ENCODE results near the gene ZIC2. TPM values are rescaled to one million over a fixed set of nuclear protein-coding genes. Genes with fewer than 3 reads are reported as not detected.

Gene ZIC2
- polyA plus RNA-seq, 1 donor from 2014 or later, result 10.6 TPM

DNA sequence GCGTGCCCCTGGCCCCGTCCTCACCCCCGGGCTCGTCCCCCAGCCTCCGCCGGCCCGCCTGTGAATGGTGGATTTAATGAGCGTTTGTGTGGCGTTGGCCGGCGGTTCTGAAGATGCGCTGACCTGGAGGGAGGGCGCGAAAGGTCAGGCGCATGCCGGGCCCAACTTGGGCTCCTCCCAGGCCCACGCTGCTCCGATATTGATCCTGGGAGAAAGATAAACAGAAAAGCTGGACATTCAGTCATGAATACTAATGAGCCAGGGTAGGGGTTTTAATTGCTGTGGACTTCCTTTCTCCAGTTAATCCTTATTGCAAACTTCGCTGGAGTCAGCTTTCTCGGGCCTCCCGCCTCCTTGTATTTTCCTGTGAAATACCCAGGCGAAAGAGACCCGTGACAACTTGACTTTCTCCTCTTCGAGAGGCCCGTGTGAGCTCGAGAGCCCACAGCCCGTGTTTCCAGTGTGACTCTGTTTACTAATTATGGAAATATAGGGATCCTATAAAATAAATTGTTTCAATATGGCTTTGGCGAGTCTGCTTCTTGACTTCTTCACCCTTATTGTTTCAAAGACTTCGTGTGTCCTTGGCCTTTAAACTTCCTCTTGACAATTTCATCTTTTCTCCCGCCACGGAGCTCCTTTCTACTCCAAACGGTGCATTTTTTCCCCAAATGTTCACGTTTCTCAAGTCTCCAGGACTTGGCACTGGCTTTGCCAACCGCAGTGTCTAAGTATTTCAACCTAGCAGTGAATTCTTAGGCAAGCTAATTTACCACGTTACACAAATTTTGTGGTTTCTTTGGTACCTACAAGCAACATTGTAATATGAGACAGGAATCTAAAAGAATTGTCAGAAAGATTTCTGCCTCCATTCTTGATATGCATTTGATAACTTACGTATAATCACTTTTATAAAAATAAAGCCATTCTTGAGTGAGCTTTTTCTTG is 10.5 kb downstream of the ZIC2 start:
- Histone ChIP-seq H3K79me2 (replicated peaks; ENCODE audit: insufficient read depth, low read length) (peaks cover 55% of the 10 kb centered on the region), H3K9me2 (ENCODE audit: insufficient read depth, low read length) (no peaks in the 10 kb centered on the region), H3K27me3 (ENCODE audit: insufficient read depth, low read depth, low read length) (peaks cover 98% of the 10 kb centered on the region), H3K9me3 (ENCODE audit: low read length) (no peaks in the 10 kb centered on the region), H2AFZ (ENCODE audit: low read depth, low read length) (no peak overlapping the region), H3K36me3 (ENCODE audit: insufficient read depth, low read length) (no peaks in the 10 kb centered on the region), H4K20me1 (ENCODE audit: insufficient read depth) (no peaks in the 10 kb centered on the region), H3K27ac (ENCODE audit: low read length) (no peak overlapping the region), H3K4me2 (ENCODE audit: low read length) (no peak overlapping the region), H3K9ac (ENCODE audit: low read length) (no peak overlapping the region), H3K4me3 (ENCODE audit: low read length) (no peak overlapping the region), H3F3A (ENCODE audit: insufficient read depth, low read length, poor library complexity, severe bottlenecking) (no peaks in the 10 kb centered on the region)
- TF ChIP-seq POLR2AphosphoS5 (IDR thresholded peaks at IDR 0.05) (peak; percentile 41), SMC3 (conservative IDR thresholded peaks at IDR 0.05; ENCODE audit: poor library complexity) (no peak)

DNA sequence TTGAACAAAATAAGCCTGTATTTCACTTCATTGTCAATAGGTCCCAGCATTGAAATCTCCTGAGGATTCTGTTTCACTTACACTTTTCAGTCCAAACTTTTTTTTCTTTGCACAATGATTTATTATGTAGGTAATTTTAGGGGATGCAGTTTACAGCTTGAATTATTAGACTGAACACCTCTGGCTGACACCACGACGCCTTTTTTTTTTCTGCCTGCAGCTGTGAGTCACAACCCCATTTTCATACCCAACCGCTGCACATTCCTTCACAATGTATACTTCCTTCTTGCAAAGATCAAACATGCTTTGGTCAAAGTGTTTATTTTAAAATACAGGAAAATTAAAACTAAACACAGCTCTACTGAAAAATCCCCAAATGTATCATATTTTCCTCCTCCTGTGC is 11.4 kb downstream of the ZIC2 start:
- Histone ChIP-seq H3K4me2 (ENCODE audit: low read length) (no peak overlapping the region), H3K27me3 (ENCODE audit: insufficient read depth, low read depth, low read length) (peaks cover 99% of the 10 kb centered on the region), H3K79me2 (replicated peaks; ENCODE audit: insufficient read depth, low read length) (peaks cover 47% of the 10 kb centered on the region), H3K36me3 (ENCODE audit: insufficient read depth, low read length) (no peaks in the 10 kb centered on the region), H3F3A (ENCODE audit: insufficient read depth, low read length, poor library complexity, severe bottlenecking) (no peaks in the 10 kb centered on the region), H3K27ac (ENCODE audit: low read length) (no peak overlapping the region), H3K4me3 (ENCODE audit: low read length) (no peak overlapping the region), H3K9me2 (ENCODE audit: insufficient read depth, low read length) (no peaks in the 10 kb centered on the region), H3K9me3 (ENCODE audit: low read length) (no peaks in the 10 kb centered on the region), H2AFZ (ENCODE audit: low read depth, low read length) (no peak overlapping the region), H4K20me1 (ENCODE audit: insufficient read depth) (no peaks in the 10 kb centered on the region), H3K9ac (ENCODE audit: low read length) (no peak overlapping the region)
- TF ChIP-seq, protein P1, sequence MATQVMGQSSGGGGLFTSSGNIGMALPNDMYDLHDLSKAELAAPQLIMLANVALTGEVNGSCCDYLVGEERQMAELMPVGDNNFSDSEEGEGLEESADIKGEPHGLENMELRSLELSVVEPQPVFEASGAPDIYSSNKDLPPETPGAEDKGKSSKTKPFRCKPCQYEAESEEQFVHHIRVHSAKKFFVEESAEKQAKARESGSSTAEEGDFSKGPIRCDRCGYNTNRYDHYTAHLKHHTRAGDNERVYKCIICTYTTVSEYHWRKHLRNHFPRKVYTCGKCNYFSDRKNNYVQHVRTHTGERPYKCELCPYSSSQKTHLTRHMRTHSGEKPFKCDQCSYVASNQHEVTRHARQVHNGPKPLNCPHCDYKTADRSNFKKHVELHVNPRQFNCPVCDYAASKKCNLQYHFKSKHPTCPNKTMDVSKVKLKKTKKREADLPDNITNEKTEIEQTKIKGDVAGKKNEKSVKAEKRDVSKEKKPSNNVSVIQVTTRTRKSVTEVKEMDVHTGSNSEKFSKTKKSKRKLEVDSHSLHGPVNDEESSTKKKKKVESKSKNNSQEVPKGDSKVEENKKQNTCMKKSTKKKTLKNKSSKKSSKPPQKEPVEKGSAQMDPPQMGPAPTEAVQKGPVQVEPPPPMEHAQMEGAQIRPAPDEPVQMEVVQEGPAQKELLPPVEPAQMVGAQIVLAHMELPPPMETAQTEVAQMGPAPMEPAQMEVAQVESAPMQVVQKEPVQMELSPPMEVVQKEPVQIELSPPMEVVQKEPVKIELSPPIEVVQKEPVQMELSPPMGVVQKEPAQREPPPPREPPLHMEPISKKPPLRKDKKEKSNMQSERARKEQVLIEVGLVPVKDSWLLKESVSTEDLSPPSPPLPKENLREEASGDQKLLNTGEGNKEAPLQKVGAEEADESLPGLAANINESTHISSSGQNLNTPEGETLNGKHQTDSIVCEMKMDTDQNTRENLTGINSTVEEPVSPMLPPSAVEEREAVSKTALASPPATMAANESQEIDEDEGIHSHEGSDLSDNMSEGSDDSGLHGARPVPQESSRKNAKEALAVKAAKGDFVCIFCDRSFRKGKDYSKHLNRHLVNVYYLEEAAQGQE (IDR thresholded peaks at IDR 0.05; ENCODE audit: borderline replicate concordance), result no peak
- TF ChIP-seq EZH2 (IDR thresholded peaks at IDR 0.05; ENCODE audit: borderline replicate concordance, insufficient read depth, low read length, poor library complexity, severe bottlenecking) (no peak), POLR2AphosphoS5 (IDR thresholded peaks at IDR 0.05) (no peak), RAD21 (conservative IDR thresholded peaks at IDR 0.05) (no peak), MXI1 (conservative IDR thresholded peaks at IDR 0.05; ENCODE audit: poor library complexity, severe bottlenecking) (no peak)

DNA sequence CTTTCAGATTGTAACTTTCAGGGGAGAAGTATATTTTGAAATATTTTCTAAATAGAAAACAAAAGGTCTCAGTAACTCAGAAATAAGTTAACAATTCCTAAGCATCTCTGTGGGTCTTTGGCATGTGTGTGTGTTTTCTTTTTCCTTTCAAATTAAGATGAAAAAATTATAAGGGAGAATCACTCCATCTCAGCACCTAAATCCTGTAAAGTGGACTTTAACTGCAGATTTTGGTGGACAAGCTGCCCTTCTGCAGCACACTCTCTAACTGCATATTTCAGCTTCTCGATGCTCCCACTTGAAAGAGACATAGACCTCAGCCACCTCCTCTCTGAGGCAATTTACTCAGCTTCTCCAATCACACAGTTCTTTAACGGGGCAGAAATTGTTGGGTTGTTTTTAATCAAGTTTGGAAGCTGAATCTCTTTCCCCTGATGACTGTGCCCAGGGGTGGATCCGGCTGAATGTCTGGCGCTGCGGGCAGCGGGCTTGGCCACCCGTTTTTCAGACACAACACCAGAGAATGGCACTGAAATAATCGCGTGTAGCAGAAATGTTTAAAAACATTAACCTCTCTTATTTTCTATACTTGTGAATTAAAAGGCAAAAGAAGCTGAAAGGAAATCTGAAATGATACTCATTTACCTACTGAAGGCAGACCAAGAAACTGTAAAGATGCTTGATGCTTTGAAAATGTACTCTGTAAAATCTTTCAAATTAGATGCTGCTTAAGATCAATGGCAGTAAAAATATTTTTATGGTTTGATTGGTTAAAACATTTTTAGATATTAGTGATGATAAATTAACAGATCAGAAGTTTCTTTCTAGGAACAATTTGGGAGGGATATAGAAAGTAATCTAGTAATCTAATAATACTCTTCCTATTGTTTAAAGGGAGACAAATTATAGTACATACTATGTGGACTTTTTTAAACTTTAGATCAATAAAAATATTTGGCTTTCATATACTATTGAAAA is 12.4 kb downstream of the ZIC2 start:
- H3K9ac ChIP-seq (ENCODE audit: low read length), result no peak overlapping the region
- H3K9me3 ChIP-seq (ENCODE audit: low read length), result no peaks in the 10 kb centered on the region
- H3K27ac ChIP-seq (ENCODE audit: low read length), result no peak overlapping the region
- peak; percentile 31 for TF ChIP-seq POLR2AphosphoS5 (IDR thresholded peaks at IDR 0.05)
- TF ChIP-seq EP300 (conservative IDR thresholded peaks at IDR 0.05; ENCODE audit: poor library complexity, severe bottlenecking), result no peak
- H3F3A ChIP-seq (ENCODE audit: insufficient read depth, low read length, poor library complexity, severe bottlenecking), result no peaks in the 10 kb centered on the region
- no peaks in the 10 kb centered on the region for H3K36me3 ChIP-seq (ENCODE audit: insufficient read depth, low read length)
- H2AFZ ChIP-seq (ENCODE audit: low read depth, low read length), result no peak overlapping the region
- H3K4me2 ChIP-seq (ENCODE audit: low read length), result no peak overlapping the region
- H4K20me1 ChIP-seq (ENCODE audit: insufficient read depth), result no peaks in the 10 kb centered on the region
- H3K4me3 ChIP-seq (ENCODE audit: low read length), result no peak overlapping the region
- H3K79me2 ChIP-seq (replicated peaks; ENCODE audit: insufficient read depth, low read length), result peaks cover 37% of the 10 kb centered on the region
- no peaks in the 10 kb centered on the region for H3K9me2 ChIP-seq (ENCODE audit: insufficient read depth, low read length)
- H3K27me3 ChIP-seq (ENCODE audit: insufficient read depth, low read depth, low read length), result peaks cover 93% of the 10 kb centered on the region
